Activated T-helper 1 cell treated with anti-CD3 and anti-CD28 coated beads, Interleukin-2, amount 50 U/mL, for 16 hours (primary cell): ENCODE measurements around the gene PYGL.
"Not testable (repeated sequence)": the region's sequence is repeated elsewhere in the genome, so short reads cannot be mapped to it uniquely, and the experiment has no call there.

Source experiments
- DNase-seq, 2 donors: peaks; one replicate each; pipeline ENCODE4 v3.0.0-alpha.2; 2020; ENCODE audit warnings: low read depth in 1 of 2, low spot score in 1 of 2

PYGL gene

GRCh38 chr14:50943943-50944646, at the start of gene PYGL:
Gene PYGL (minus strand): TSS chr14:50944483. CDS start chr14:50944403, 80 bp downstream.
- no peak for DNase-seq

- no peak for DNase-seq
Measured at GRCh38 chr14:50985859-50986331, 41.6 kb upstream of the PYGL start.

DNA sequence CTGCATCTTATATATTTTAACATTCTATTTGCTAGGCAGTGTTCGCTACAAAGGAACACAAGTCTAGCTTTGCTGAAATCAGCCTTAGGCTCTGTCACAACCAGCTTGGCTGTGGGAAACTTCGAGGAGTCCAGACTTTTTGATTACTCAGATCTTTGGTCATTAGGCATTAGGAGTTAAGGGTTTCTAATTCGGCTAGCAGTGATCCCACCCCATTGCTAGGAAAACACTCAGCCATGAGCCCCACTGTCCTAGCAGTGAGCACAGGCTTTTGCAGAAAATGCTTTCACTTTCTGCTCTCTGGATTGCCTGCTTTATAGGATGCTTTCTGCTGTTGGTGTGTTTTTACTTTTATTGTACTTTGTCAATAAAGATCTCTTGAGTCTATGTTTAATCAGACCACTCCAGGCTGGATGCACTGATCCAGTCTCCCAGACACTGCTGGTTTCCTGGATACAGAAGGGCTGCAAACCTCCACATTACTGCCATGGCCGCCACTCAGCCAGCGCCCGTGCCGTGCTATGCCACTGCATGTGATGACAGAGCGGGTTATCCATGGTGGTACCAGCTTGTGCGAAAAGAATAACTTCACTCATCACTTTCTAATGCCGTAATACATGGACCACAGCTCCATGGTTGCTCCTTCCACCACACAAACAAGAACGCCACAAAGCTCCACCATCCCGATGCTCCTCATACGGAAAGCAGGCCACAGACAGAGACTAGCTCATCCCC, 41.0 kb upstream of the PYGL start:
- DNase-seq: no peak

GRCh38 chr14:50984036-50984710, 39.9 kb upstream of the PYGL start:
- DNase-seq: no peak

DNA sequence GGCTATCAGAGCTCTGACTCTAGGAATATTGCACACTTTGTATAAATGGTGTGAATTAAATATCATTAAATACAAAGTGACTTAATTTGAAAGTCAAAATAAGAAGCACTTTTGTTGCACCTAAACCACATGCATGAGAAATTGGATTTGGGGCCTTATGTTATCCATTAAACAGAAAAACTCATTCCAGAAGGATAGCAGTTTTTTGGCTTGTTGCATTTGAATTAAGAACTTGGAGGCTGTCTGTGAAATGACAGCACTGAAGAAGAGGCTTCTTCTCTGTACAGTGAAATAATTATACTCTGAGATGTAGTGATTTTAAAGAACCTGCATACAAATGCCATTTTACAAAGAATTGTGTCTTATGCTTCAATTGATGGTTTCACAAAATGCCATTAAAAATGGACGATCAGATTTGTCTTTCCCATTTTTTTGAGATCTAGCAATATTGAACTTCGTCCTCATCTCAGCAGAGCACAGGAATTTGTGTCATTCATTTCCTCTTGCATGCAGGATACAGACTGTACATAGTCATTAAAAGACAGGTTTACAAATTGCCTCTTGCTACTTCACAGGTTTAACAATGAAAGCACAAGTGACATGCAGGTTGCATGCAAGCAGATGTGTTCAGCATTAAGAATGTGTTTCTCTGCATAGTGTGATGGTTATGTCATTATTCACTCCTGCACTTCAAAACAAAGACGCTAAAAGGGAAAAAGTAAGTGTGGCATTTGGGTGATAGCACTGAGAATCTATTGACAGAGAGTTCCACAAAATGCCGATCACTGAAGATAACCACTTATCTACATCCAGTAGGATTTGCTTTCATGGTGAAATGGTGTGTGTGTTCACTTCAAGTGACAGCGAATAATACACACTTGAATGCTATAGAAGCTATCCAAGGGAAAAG, 35.9 kb upstream of the PYGL start:
- DNase-seq: no peak

GRCh38 chr14:50978888-50979287, 34.6 kb upstream of the PYGL start:
- no peak for DNase-seq

DNA sequence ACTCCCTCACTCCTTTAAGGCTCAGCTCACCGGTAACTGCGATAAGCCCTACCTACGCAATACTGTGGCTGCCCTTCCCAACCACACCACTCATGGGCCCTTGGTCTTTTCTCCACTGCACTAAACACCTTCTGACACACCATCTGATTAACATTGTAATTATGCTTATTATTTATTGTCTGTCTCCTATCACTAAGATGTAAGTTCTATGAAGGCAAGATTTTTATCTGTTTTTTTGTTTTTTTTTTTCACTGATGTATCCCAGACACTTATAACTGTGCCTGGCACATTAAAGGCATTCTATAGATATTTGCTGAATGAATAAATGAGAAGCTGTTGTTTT, 34.2 kb upstream of the PYGL start:
- DNase-seq: no peak

- no peak for DNase-seq
Measured at GRCh38 chr14:50977863-50978528, 33.7 kb upstream of the PYGL start.

GRCh38 chr14:50974118-50974517, 29.8 kb upstream of the PYGL start:
- no peak for DNase-seq

GRCh38 chr14:50972734-50973133, 28.5 kb upstream of the PYGL start:
- DNase-seq: no peak

DNA sequence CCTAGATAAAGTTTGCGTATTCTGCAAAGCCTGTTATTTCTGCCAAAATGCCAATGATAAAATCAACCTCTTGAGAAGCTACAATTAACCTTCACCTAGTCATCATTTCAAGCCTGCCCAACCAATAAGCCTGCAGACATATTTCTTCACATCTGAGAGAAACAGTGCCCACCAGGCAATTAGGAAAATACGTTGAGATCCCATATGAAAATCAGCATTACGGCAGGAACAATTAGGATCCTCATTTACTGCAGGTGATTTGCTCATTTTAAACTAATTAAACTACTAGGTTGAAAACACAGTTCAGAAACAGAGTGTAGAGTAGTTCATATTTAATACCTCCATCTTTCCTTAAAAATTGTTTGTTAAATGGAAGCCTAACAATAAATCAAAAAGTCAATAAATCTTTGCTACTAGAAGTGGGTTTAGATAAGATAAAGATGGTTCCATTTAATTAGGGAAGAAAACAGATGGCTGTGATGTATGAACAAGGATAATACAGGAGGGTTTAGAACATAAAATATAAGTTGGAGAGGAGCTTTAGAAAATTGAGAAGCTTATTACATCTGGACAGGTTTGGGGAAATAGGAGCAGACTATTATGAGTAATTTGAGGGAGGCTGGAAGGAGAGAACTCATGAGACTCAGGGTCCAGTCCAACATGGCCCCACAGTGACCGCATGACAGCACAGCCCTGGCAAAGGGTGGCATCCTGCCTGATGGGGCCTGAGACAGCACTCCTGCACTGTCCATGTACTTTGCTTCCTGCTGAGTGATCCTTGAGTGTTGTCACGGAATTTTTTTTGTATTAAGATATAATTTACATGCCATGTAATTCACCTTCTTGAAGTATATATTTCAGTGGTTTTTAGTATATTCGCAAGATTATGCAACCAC, 26.9 kb upstream of the PYGL start:
- DNase-seq: no peak

- no peak for DNase-seq
Measured at GRCh38 chr14:50967790-50968189, 23.5 kb upstream of the PYGL start.

- DNase-seq: no peak
Measured at GRCh38 chr14:50967103-50967502, 22.8 kb upstream of the PYGL start.

DNA sequence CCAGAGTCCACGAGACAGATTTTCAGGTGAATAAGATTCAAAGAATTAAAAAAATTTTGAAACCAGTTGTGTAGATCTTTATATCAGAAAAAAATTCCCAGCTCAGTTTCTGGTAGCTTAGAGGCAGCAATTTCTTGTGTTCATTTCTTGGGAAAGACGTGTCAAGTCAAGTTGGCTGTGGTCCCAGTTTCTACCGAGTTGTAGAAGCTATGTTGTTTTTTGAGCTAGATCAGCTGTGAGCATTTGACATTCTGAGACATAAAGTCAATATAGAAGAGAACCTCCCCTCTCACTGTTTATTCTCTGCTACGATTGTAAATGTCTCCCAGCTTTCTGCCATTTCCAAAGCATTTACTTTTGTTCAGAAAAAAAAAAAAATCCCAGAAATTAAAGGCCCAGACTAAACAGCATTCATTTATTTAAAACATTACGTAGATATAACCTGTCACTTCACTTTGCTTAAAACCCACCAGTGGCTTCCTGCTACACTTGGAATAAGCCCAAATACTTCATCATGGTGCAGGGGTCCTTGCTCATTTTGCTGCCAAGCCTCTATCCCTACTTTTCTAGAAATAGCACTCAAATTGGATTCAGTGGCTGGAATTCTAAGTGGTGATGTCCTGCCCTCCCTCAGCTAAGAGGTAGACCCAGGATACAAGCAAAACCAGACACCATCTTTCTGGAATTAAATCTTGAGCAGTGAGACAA, 20.6 kb upstream of the PYGL start:
- DNase-seq: no peak

DNA sequence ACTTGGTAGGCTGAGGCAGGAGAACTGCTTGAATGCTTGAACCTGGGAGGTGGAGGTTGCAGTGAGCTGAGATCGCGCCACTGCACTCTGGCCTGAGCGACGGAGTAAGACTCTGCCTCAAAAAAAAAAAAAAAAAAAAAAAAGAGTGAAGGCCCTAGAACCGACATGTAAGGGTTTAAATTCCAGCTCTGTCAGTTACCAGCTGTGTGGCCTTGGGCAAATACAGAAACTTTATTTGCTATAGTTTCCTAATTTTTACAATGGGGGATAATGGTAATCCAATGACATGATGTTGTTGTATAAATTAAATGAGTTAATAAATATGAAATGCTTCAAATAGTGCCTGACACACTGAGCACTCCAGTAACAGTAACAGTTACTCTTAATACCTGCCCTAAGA, 19.6 kb upstream of the PYGL start:
- DNase-seq: no peak

- no peak for DNase-seq
Measured at GRCh38 chr14:50961605-50962221, 17.4 kb upstream of the PYGL start.

GRCh38 chr14:50957296-50957695, 13.0 kb upstream of the PYGL start:
- DNase-seq: no peak

DNA sequence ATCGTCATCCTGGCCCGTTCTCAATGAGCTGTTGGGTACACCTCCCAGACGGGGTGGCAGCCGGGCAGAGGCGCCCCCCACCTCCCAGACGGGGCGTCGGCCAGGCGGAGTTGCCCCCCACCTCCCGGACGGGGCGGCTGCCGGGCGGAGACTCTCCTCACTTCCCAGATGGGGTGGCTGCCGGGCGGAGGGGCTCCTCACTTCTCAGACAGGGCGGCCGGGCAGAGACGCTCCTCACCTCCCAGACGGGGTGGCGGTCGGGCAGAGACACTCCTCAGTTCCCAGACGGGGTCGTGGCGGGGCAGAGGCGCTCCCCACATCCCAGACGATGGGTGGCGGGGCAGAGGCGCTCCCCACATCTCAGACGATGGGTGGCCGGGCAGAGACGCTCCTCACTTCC, 12.1 kb upstream of the PYGL start:
- DNase-seq: not testable (repeated sequence)
